ENCODE data around the gene CACNB3.

The CACNB3 gene

GRCh38 chr12:48793696-48794095 is 24.6 kb upstream of the CACNB3 start:
- no peak for TF ChIP-seq CTCF (conservative IDR thresholded peaks at IDR 0.05; ENCODE audit: low read depth, low read length)
- H3K4me3 ChIP-seq (IDR thresholded peaks at IDR 0.05; ENCODE audit: insufficient read depth, low read depth, low read length): no peak overlapping the region
- no peak overlapping the region for H3K27ac ChIP-seq
- H3K4me1 ChIP-seq (ENCODE audit: low read depth, poor library complexity, severe bottlenecking): peaks cover 12% of the 10 kb centered on the region
- H3K9ac ChIP-seq: no peak overlapping the region
- H3K4me2 ChIP-seq: no peak overlapping the region
- H3K27me3 ChIP-seq (ENCODE audit: insufficient read depth, low read depth): no peaks in the 10 kb centered on the region
- H3K79me2 ChIP-seq (ENCODE audit: insufficient read depth, low read depth): no peaks in the 10 kb centered on the region
- no peaks in the 10 kb centered on the region for H3K36me3 ChIP-seq (ENCODE audit: insufficient read depth)
- no peaks in the 10 kb centered on the region for H4K20me1 ChIP-seq (ENCODE audit: insufficient read depth)
- H2AFZ ChIP-seq (ENCODE audit: low read depth): no peak overlapping the region

- no peak overlapping the region for H3K9ac ChIP-seq
- no peaks in the 10 kb centered on the region for H3K27me3 ChIP-seq (ENCODE audit: insufficient read depth, low read depth)
- H3K4me3 ChIP-seq (IDR thresholded peaks at IDR 0.05; ENCODE audit: insufficient read depth, low read depth, low read length): no peak overlapping the region
- H3K4me1 ChIP-seq (ENCODE audit: low read depth, poor library complexity, severe bottlenecking): peaks cover 9% of the 10 kb centered on the region
- no peak overlapping the region for H2AFZ ChIP-seq (ENCODE audit: low read depth)
- H3K27ac ChIP-seq: no peak overlapping the region
- no peak for TF ChIP-seq CTCF (conservative IDR thresholded peaks at IDR 0.05; ENCODE audit: low read depth, low read length)
- no peaks in the 10 kb centered on the region for H4K20me1 ChIP-seq (ENCODE audit: insufficient read depth)
- no peaks in the 10 kb centered on the region for H3K79me2 ChIP-seq (ENCODE audit: insufficient read depth, low read depth)
- no peak overlapping the region for H3K4me2 ChIP-seq
- no peaks in the 10 kb centered on the region for H3K36me3 ChIP-seq (ENCODE audit: insufficient read depth)
Measured at GRCh38 chr12:48794870-48795269, 23.4 kb upstream of the CACNB3 start.

- H4K20me1 ChIP-seq (ENCODE audit: insufficient read depth): no peaks in the 10 kb centered on the region
- peak; percentile 99 for TF ChIP-seq CTCF (conservative IDR thresholded peaks at IDR 0.05; ENCODE audit: low read depth, low read length)
- H3K4me2 ChIP-seq: peak overlapping the region; percentile 26; the same call in 1 of the 2 replicates
Measured at GRCh38 chr12:48795550-48796455, 22.5 kb upstream of the CACNB3 start.

GRCh38 chr12:48796976-48797375 is 21.3 kb upstream of the CACNB3 start:
- no peaks in the 10 kb centered on the region for H3K79me2 ChIP-seq (ENCODE audit: insufficient read depth, low read depth)
- TF ChIP-seq CTCF (conservative IDR thresholded peaks at IDR 0.05; ENCODE audit: low read depth, low read length): no peak
- no peak overlapping the region for H3K27ac ChIP-seq
- H3K4me3 ChIP-seq (IDR thresholded peaks at IDR 0.05; ENCODE audit: insufficient read depth, low read depth, low read length): no peak overlapping the region
- no peaks in the 10 kb centered on the region for H4K20me1 ChIP-seq (ENCODE audit: insufficient read depth)
- H3K4me1 ChIP-seq (ENCODE audit: low read depth, poor library complexity, severe bottlenecking): no peaks in the 10 kb centered on the region
- no peak overlapping the region for H3K9ac ChIP-seq
- no peaks in the 10 kb centered on the region for H3K36me3 ChIP-seq (ENCODE audit: insufficient read depth)
- H3K27me3 ChIP-seq (ENCODE audit: insufficient read depth, low read depth): no peaks in the 10 kb centered on the region
- H3K4me2 ChIP-seq: no peak overlapping the region
- H2AFZ ChIP-seq (ENCODE audit: low read depth): no peak overlapping the region

More at GRCh38 chr12:48795550-48796455, 22.5 kb upstream of the CACNB3 start:
- no peak overlapping the region for H3K27ac ChIP-seq
- H3K9ac ChIP-seq: no peak overlapping the region
- no peaks in the 10 kb centered on the region for H3K36me3 ChIP-seq (ENCODE audit: insufficient read depth)
- no peaks in the 10 kb centered on the region for H3K79me2 ChIP-seq (ENCODE audit: insufficient read depth, low read depth)
- H3K4me3 ChIP-seq (IDR thresholded peaks at IDR 0.05; ENCODE audit: insufficient read depth, low read depth, low read length): no peak overlapping the region
- peak overlapping the region; percentile 44; the same call in 1 of the 2 replicates for H2AFZ ChIP-seq (ENCODE audit: low read depth)
- no peaks in the 10 kb centered on the region for H3K27me3 ChIP-seq (ENCODE audit: insufficient read depth, low read depth)
- no peaks in the 10 kb centered on the region for H3K4me1 ChIP-seq (ENCODE audit: low read depth, poor library complexity, severe bottlenecking)
